Measurements from ENCODE around the gene GCAT. TPM values are rescaled to one million over a fixed set of nuclear protein-coding genes. Genes with fewer than 3 reads are reported as not detected.

The GCAT gene
- total and polyA plus RNA-seq, 9 of the 15 experiments (the other 6 are each of a cell fraction or from before 2014, with no cell fraction given), result 1.9 to 69.9 (median 26.4) TPM

DNA sequence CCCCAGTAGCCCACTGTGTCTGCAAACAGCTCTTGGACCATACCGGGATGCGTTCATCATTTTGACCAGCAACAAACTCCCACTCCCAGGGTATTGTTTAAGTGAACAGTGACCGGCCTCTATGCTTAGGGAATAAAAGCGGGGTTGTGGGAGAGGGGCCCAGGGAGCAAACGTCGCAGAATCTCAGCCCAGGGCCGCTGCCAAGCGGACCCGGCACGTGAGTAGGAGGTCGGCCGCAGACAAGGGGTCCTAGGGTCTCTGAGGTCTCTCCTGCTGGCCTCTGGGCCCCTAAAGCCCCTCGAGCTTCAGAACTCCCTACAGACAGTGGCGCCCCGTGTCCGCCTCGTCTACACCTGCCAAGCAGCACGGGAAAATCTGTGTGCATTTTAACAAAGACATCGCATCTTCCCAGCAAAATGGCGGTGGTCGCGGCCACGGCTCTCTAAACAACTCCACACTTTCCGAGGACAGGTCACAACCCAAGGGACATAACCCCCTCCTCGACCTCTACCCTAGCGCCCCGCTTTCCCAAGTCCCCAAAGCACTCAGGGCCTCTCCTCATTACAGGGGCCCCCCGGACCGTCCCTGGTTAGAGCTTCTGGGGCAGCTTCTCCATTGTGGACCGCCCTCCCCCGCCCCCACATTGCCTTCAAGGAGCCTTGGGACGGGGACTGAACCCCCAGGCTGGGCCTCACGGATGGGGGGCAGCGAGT, 3.9 kb upstream of the GCAT start (continued):
- TF ChIP-seq, protein P1, sequence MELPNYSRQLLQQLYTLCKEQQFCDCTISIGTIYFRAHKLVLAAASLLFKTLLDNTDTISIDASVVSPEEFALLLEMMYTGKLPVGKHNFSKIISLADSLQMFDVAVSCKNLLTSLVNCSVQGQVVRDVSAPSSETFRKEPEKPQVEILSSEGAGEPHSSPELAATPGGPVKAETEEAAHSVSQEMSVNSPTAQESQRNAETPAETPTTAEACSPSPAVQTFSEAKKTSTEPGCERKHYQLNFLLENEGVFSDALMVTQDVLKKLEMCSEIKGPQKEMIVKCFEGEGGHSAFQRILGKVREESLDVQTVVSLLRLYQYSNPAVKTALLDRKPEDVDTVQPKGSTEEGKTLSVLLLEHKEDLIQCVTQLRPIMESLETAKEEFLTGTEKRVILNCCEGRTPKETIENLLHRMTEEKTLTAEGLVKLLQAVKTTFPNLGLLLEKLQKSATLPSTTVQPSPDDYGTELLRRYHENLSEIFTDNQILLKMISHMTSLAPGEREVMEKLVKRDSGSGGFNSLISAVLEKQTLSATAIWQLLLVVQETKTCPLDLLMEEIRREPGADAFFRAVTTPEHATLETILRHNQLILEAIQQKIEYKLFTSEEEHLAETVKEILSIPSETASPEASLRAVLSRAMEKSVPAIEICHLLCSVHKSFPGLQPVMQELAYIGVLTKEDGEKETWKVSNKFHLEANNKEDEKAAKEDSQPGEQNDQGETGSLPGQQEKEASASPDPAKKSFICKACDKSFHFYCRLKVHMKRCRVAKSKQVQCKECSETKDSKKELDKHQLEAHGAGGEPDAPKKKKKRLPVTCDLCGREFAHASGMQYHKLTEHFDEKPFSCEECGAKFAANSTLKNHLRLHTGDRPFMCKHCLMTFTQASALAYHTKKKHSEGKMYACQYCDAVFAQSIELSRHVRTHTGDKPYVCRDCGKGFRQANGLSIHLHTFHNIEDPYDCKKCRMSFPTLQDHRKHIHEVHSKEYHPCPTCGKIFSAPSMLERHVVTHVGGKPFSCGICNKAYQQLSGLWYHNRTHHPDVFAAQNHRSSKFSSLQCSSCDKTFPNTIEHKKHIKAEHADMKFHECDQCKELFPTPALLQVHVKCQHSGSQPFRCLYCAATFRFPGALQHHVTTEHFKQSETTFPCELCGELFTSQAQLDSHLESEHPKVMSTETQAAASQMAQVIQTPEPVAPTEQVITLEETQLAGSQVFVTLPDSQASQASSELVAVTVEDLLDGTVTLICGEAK (IDR thresholded peaks at IDR 0.05), result no peak
- TF ChIP-seq, protein P1 (CRISPR knock-in tag; IDR thresholded peaks at IDR 0.05), result no peak
- TF ChIP-seq SIN3A (IDR thresholded peaks at IDR 0.05; ENCODE audit: borderline replicate concordance in 2 of 2, control insufficient read depth in 1 of 2, low read depth in 2 of 2, low read length in 2 of 2), result no peak
- TF ChIP-seq GATAD2A (IDR thresholded peaks at IDR 0.05), result no peak
- no peak for TF ChIP-seq SAP30 (IDR thresholded peaks at IDR 0.05; ENCODE audit: borderline replicate concordance, insufficient read depth, low read depth, low read length, poor library complexity, severe bottlenecking)
- no peak for TF ChIP-seq JUN (IDR thresholded peaks at IDR 0.05; ENCODE audit: borderline replicate concordance, low read depth, low read length)
- TF ChIP-seq JUN (CRISPR knock-in tag; IDR thresholded peaks at IDR 0.05; ENCODE audit: borderline replicate concordance), result no peak
- no peak for TF ChIP-seq SRSF1 (IDR thresholded peaks at IDR 0.05; ENCODE audit: low read depth, low read length)
- TF ChIP-seq CTBP1 (IDR thresholded peaks at IDR 0.05; ENCODE audit: borderline replicate concordance), result no peak
- TF ChIP-seq, protein P2, sequence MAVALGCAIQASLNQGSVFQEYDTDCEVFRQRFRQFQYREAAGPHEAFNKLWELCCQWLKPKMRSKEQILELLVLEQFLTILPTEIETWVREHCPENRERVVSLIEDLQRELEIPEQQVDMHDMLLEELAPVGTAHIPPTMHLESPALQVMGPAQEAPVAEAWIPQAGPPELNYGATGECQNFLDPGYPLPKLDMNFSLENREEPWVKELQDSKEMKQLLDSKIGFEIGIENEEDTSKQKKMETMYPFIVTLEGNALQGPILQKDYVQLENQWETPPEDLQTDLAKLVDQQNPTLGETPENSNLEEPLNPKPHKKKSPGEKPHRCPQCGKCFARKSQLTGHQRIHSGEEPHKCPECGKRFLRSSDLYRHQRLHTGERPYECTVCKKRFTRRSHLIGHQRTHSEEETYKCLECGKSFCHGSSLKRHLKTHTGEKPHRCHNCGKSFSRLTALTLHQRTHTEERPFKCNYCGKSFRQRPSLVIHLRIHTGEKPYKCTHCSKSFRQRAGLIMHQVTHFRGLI (CRISPR knock-in tag; IDR thresholded peaks at IDR 0.05), result no peak
- TF ChIP-seq FOSL1 (tag; conservative IDR thresholded peaks at IDR 0.05), result no peak
- TF ChIP-seq, protein P3, sequence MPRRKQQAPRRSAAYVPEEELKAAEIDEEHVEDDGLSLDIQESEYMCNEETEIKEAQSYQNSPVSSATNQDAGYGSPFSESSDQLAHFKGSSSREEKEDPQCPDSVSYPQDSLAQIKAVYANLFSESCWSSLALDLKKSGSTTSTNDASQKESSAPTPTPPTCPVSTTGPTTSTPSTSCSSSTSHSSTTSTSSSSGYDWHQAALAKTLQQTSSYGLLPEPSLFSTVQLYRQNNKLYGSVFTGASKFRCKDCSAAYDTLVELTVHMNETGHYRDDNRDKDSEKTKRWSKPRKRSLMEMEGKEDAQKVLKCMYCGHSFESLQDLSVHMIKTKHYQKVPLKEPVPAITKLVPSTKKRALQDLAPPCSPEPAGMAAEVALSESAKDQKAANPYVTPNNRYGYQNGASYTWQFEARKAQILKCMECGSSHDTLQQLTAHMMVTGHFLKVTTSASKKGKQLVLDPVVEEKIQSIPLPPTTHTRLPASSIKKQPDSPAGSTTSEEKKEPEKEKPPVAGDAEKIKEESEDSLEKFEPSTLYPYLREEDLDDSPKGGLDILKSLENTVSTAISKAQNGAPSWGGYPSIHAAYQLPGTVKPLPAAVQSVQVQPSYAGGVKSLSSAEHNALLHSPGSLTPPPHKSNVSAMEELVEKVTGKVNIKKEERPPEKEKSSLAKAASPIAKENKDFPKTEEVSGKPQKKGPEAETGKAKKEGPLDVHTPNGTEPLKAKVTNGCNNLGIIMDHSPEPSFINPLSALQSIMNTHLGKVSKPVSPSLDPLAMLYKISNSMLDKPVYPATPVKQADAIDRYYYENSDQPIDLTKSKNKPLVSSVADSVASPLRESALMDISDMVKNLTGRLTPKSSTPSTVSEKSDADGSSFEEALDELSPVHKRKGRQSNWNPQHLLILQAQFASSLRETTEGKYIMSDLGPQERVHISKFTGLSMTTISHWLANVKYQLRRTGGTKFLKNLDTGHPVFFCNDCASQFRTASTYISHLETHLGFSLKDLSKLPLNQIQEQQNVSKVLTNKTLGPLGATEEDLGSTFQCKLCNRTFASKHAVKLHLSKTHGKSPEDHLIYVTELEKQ (CRISPR knock-in tag; IDR thresholded peaks at IDR 0.05), result no peak
- no peak for TF ChIP-seq ZNF12 (CRISPR knock-in tag; IDR thresholded peaks at IDR 0.05)
